Measurements from ENCODE around the gene ADAD2. TPM values are rescaled to one million over a fixed set of nuclear protein-coding genes. Genes with fewer than 3 reads are reported as not detected.

Gene ADAD2
- total and polyA plus RNA-seq, 2 donors (not counting 3 experiments of a cell fraction or from before 2014, with no cell fraction given) = 0.04 TPM; not detected in 1

DNA sequence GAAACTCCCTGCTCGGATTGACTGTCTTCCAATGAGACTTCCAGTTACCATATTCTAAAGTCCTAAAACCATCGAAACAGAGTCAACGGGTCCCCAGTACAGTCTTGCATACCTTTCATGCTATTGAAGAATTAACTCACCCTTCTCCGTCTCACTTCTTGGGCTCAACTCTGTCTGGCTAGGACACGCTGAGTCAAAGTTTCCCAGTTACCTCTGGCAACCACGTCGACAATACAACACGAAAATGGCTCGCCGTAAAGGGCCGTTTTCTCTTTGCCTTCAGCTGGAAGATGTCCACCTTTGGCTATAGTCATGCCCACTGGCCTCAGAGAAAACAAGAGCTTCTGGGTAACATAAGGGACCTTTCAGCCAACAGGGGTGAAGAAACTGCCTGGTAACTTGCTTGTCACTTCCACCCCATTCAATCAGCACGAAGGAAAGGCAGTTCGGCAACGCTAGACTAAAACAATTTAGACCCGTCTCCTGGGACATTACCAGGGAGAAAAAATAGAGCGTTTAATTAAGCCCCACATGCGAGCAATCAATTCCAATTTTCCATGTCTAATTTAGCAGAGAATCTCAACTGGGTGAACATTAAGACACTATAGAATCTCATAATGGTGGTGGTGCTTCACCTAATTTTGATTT is 27.3 kb downstream of the ADAD2 start:
- BruUV-seq (replicated peaks) = no TSS peak
- TF ChIP-seq, protein P1, sequence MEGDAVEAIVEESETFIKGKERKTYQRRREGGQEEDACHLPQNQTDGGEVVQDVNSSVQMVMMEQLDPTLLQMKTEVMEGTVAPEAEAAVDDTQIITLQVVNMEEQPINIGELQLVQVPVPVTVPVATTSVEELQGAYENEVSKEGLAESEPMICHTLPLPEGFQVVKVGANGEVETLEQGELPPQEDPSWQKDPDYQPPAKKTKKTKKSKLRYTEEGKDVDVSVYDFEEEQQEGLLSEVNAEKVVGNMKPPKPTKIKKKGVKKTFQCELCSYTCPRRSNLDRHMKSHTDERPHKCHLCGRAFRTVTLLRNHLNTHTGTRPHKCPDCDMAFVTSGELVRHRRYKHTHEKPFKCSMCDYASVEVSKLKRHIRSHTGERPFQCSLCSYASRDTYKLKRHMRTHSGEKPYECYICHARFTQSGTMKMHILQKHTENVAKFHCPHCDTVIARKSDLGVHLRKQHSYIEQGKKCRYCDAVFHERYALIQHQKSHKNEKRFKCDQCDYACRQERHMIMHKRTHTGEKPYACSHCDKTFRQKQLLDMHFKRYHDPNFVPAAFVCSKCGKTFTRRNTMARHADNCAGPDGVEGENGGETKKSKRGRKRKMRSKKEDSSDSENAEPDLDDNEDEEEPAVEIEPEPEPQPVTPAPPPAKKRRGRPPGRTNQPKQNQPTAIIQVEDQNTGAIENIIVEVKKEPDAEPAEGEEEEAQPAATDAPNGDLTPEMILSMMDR (IDR thresholded peaks at IDR 0.05; ENCODE audit: extremely low read depth in 1 of 2, insufficient read depth in 1 of 2, low read depth in 1 of 2, low read length in 2 of 2) = no peak
- TF ChIP-seq GATA2 (IDR thresholded peaks at IDR 0.05; ENCODE audit: insufficient read depth, insufficient read length, low read depth, low read length) (no peak), EZH2 (IDR thresholded peaks at IDR 0.05; ENCODE audit: borderline replicate concordance, low read depth, low read length, severe bottlenecking) (no peak), POLR2A (IDR thresholded peaks at IDR 0.05; ENCODE audit: low read depth, low read length) (no peak)
- TF ChIP-seq, protein P2, sequence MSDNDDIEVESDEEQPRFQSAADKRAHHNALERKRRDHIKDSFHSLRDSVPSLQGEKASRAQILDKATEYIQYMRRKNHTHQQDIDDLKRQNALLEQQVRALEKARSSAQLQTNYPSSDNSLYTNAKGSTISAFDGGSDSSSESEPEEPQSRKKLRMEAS (IDR thresholded peaks at IDR 0.05; ENCODE audit: insufficient read depth, insufficient read length) = no peak
- POLR2A ChIA-PET = no interaction called here
- no peak overlapping the region for H3K4me2 ChIP-seq (ENCODE audit: insufficient read depth, low read length)
- no peak overlapping the region for H2AFZ ChIP-seq (ENCODE audit: low read depth, low read length)
- no peak overlapping the region for H3K27ac ChIP-seq (ENCODE audit: insufficient read depth, low read depth, low read length)
- no peaks in the 10 kb centered on the region for H3K4me1 ChIP-seq (ENCODE audit: control insufficient read depth, extremely low read depth, insufficient read depth, low read length)
- no peaks in the 10 kb centered on the region for H3K79me2 ChIP-seq (ENCODE audit: control insufficient read depth, insufficient read depth, low read length)
- H3K9ac ChIP-seq (replicated peaks; ENCODE audit: extremely low read depth, insufficient read depth, low read length) = no peak overlapping the region
- DNase-seq (ENCODE audit: low read depth, low spot score) (no peak), FAIRE-seq (no peak)
- H3K27me3 ChIP-seq (ENCODE audit: control insufficient read depth in 2 of 2, insufficient read depth in 2 of 2, low read length in 2 of 2) = peaks cover 5 to 6% of the 10 kb centered on the region in 2 experiments
- CTCF ChIA-PET = interaction anchor here (1.5 kb wide), 1 partner anchor 31 kb away, joined by 5 read pairs; the partner anchor contains the start of gene TAF1C
- H3K9me3 ChIP-seq (replicated peaks; ENCODE audit: control insufficient read depth, insufficient read depth, low read length) = no peaks in the 10 kb centered on the region
- intact Hi-C loops (cut with micrococcal nuclease) = no loop called here
- dilution Hi-C loops (cut with MboI; ENCODE audit: extremely low pct_ligation_motif_present, low sequenced_read_pairs) = no loop called here
- no peaks in the 10 kb centered on the region for H4K20me1 ChIP-seq (replicated peaks; ENCODE audit: control insufficient read depth, extremely low read depth, insufficient read depth, low read length)
- no peaks in the 10 kb centered on the region for H3K9me1 ChIP-seq (replicated peaks; ENCODE audit: control insufficient read depth, extremely low read depth, insufficient read depth, low read length)
- H3K36me3 ChIP-seq (ENCODE audit: control insufficient read depth in 2 of 2, extremely low read depth in 1 of 2, insufficient read depth in 2 of 2, low read length in 2 of 2) = no peaks in the 10 kb centered on the region
- no peak overlapping the region for H3K4me3 ChIP-seq (replicated peaks in 1 of 3; ENCODE audit: insufficient read depth in 1 of 3, low read depth in 1 of 3, low read length in 3 of 3)
